ENCODE measurements around the gene SMG6. TPM values are rescaled to one million over a fixed set of nuclear protein-coding genes. Genes with fewer than 3 reads are reported as not detected.

The SMG6 gene
- total and polyA plus RNA-seq, 4 experiments from 2014 or later, result 3.8 to 58.5 (median 30.6) TPM

GRCh38 chr17:2041561-2042389 is 261.8 kb downstream of the SMG6 start, which contains the start of gene OVCA2:
Gene OVCA2 (plus strand): TSS chr17:2042022. CDS start chr17:2042048, 26 bp downstream.
- Histone ChIP-seq H3K27ac (ENCODE audit: low read depth, low read length) (peak within 1 kb of the TSS; percentile 85), H3K27me3 (ENCODE audit: insufficient read depth, low read length) (no peaks in the 10 kb centered on the region), H3K36me3 (ENCODE audit: insufficient read depth, low read length) (peaks cover 32% of the 10 kb centered on the region), H3K4me3 (ENCODE audit: low read length in 2 of 2) (peak within 1 kb of the TSS; percentile 64 to 79), H3K4me1 (ENCODE audit: insufficient read depth, low read length) (peaks cover 24% of the 10 kb centered on the region), H3K9me3 (ENCODE audit: control insufficient read depth in 1 of 2, low read length in 2 of 2) (no peaks in the 10 kb centered on the region)
- peaks cover 11 to 37% of the 10 kb centered on the region in 2 donors for H3K36me3 Mint-ChIP-seq
- peak; percentile 96 to 98 (median 97) for DNase-seq
- H3K27ac Mint-ChIP-seq, result peak within 1 kb of the TSS; percentile 89 to 98 (median 96)
- POLR2A ChIA-PET (ENCODE audit: partially characterized antibody), result interaction anchor here (1.0 to 3.0 kb wide), 12 partner anchors 10 to 325 kb away, joined by 3 to 13 read pairs (median 4); partner anchors contain the start of genes DPH1, HIC1 and RTN4RL1
- H3K9me3 Mint-ChIP-seq, result peaks cover 0 to 2% (median 0%) of the 10 kb centered on the region in 8 donors
- H3K4me1 Mint-ChIP-seq, result peaks cover 6 to 32% (median 14%) of the 10 kb centered on the region in 4 donors
- H3K27me3 Mint-ChIP-seq, result no peaks in the 10 kb centered on the region
- peak within 1 kb of the TSS; percentile 90 to 94 (median 92) for H3K4me3 Mint-ChIP-seq
- intact Hi-C loops (cut with micrococcal nuclease), result loop anchor here (1.0 to 10.0 kb wide), 9 partner anchors 9 to 397 kb away; partner anchors contain the start of genes DPH1, RILP, RPA1 and RTN4RL1
- CTCF ChIA-PET (ENCODE audit: partially characterized antibody), result interaction anchor here (1.3 kb wide), 1 partner anchor 212 kb away, joined by 3 read pairs; no protein-coding TSS in a partner anchor

- Mint-ChIP-seq H3K9me3 (peaks cover 0 to 2% (median 0%) of the 10 kb centered on the region in 8 donors), H3K4me3 (peak overlapping the region; percentile 40 to 94 (median 69)), H3K27ac (peak overlapping the region; percentile 79 to 89 (median 84)), H3K4me1 (peaks cover 6 to 32% (median 14%) of the 10 kb centered on the region in 4 donors), H3K27me3 (no peaks in the 10 kb centered on the region), H3K36me3 (peaks cover 15 to 44% of the 10 kb centered on the region in 2 donors)
- ChIA-PET POLR2A (ENCODE audit: partially characterized antibody) (interaction anchor here (1.0 to 3.0 kb wide), 12 partner anchors 9 to 324 kb away, joined by 3 to 13 read pairs (median 3); partner anchors contain the start of genes DPH1, HIC1 and RTN4RL1), CTCF (ENCODE audit: partially characterized antibody) (interaction anchor here (1.0 to 1.6 kb wide), 3 partner anchors 158 to 213 kb away, joined by 3 to 4 read pairs (median 3); no protein-coding TSS in a partner anchor)
- Histone ChIP-seq H3K9me3 (ENCODE audit: control insufficient read depth in 1 of 2, low read length in 2 of 2) (no peaks in the 10 kb centered on the region), H3K4me1 (ENCODE audit: insufficient read depth, low read length) (peaks cover 24% of the 10 kb centered on the region), H3K4me3 (ENCODE audit: low read length in 2 of 2) (peak overlapping the region; percentile 29 to 79), H3K27me3 (ENCODE audit: insufficient read depth, low read length) (no peaks in the 10 kb centered on the region), H3K27ac (ENCODE audit: low read depth, low read length) (peak overlapping the region; percentile 85), H3K36me3 (ENCODE audit: insufficient read depth, low read length) (peaks cover 39% of the 10 kb centered on the region)
- intact Hi-C loops (cut with micrococcal nuclease), result loop anchor here (1.0 to 10.0 kb wide), 5 partner anchors 9 to 396 kb away; partner anchors contain the start of genes DPH1, RILP, RPA1 and SCARF1
- no peak for DNase-seq
These were observed 262.5 kb downstream of the SMG6 start for GRCh38 chr17:2040942-2041560.

DNA sequence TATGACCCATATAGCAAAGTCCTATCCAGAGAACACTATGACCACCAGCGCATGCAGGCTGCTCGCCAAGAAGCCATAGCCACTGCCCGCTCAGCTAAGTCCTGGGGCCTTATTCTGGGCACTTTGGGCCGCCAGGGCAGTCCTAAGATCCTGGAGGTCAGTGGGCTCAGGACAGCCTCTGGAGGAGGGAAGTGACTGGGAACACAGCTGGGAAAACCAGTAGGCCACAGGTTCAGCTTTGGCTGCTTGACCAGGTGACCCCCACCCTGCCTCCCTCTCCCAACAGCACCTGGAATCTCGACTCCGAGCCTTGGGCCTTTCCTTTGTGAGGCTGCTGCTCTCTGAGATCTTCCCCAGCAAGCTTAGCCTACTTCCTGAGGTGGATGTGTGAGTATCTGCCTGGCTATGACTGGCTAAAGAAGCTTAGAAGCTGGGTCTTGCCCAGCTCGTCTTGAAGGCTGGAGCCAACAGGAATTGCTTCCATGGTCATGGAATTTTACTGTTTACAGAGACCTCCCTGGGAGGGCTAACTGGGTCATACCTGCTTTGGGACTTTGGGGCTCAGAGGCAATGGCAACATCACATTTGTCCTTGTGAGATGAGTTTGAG is 263.3 kb downstream of the SMG6 start:
- peaks cover 24% of the 10 kb centered on the region for H3K4me1 ChIP-seq (ENCODE audit: insufficient read depth, low read length)
- no peaks in the 10 kb centered on the region for H3K9me3 ChIP-seq (ENCODE audit: control insufficient read depth in 1 of 2, low read length in 2 of 2)
- ChIA-PET CTCF (ENCODE audit: partially characterized antibody) (interaction anchor here (0.8 to 1.6 kb wide), 4 partner anchors 9 to 213 kb away, joined by 3 to 4 read pairs (median 3); no protein-coding TSS in a partner anchor), POLR2A (ENCODE audit: partially characterized antibody) (interaction anchor here (1.2 to 3.0 kb wide), 6 partner anchors 10 to 391 kb away, joined by 3 to 13 read pairs (median 6); partner anchors contain the start of genes DPH1, HIC1, RILP and RTN4RL1)
- Mint-ChIP-seq H3K9me3 (peaks cover 0 to 2% (median 0%) of the 10 kb centered on the region in 8 donors), H3K27me3 (no peaks in the 10 kb centered on the region), H3K27ac (peak overlapping the region in 6 of 7 donors; percentile 79 to 89 (median 85)), H3K4me1 (peaks cover 6 to 32% (median 14%) of the 10 kb centered on the region in 4 donors), H3K36me3 (peaks cover 15 to 48% of the 10 kb centered on the region in 2 donors), H3K4me3 (peak overlapping the region; percentile 40 to 93 (median 64))
- DNase-seq, result no peak
- H3K27ac ChIP-seq (ENCODE audit: low read depth, low read length), result no peak overlapping the region
- intact Hi-C loops (cut with micrococcal nuclease), result loop anchor here (5.0 to 10.0 kb wide), 3 partner anchors 208 to 396 kb away; partner anchors contain the start of genes RILP, RPA1 and SCARF1
- no peak overlapping the region for H3K4me3 ChIP-seq (ENCODE audit: low read length in 2 of 2)
- peaks cover 39% of the 10 kb centered on the region for H3K36me3 ChIP-seq (ENCODE audit: insufficient read depth, low read length)
- H3K27me3 ChIP-seq (ENCODE audit: insufficient read depth, low read length), result no peaks in the 10 kb centered on the region

DNA sequence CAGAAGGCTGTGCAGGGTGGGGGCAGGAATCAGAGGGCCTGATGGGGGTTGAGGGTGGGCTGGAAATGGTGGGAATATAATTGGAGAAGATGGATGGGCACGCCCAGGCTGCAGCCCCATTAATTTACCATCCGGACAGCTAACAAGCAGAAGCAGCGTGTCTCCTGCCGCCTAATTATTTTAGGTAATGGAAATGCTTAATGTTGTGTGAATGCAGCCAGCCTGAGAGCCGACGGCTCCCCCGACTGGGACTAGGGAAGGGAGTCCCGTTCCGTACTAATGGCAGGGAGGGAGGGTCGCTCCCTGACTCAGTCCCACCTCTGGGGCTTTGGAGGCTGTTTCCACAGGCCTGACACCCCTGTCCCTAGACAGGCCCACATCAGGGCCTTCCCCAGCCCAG is 266.4 kb downstream of the SMG6 start:
- Histone ChIP-seq H3K27ac (ENCODE audit: low read depth, low read length) (no peak overlapping the region), H3K4me1 (ENCODE audit: insufficient read depth, low read length) (peaks cover 14% of the 10 kb centered on the region), H3K36me3 (ENCODE audit: insufficient read depth, low read length) (peaks cover 30% of the 10 kb centered on the region), H3K9me3 (ENCODE audit: control insufficient read depth in 1 of 2, low read length in 2 of 2) (no peaks in the 10 kb centered on the region), H3K4me3 (ENCODE audit: low read length in 2 of 2) (no peak overlapping the region), H3K27me3 (ENCODE audit: insufficient read depth, low read length) (no peaks in the 10 kb centered on the region)
- intact Hi-C loops (cut with micrococcal nuclease), result no loop called here
- Mint-ChIP-seq H3K27me3 (no peaks in the 10 kb centered on the region), H3K4me3 (no peak overlapping the region), H3K27ac (peak overlapping the region in 1 of 7 donors; percentile 15), H3K36me3 (peaks cover 13 to 40% of the 10 kb centered on the region in 2 donors), H3K4me1 (peaks cover 7 to 24% (median 12%) of the 10 kb centered on the region in 4 donors), H3K9me3 (no peaks in the 10 kb centered on the region)
- no peak for DNase-seq
- ChIA-PET CTCF (ENCODE audit: partially characterized antibody) (no interaction called here), POLR2A (ENCODE audit: partially characterized antibody) (no interaction called here)

GRCh38 chr17:2035541-2036488 is 267.8 kb downstream of the SMG6 start:
- H3K27me3 Mint-ChIP-seq, result no peaks in the 10 kb centered on the region
- ChIA-PET POLR2A (ENCODE audit: partially characterized antibody) (interaction anchor here (1.0 kb wide), 1 partner anchor 319 kb away, joined by 3 read pairs; no protein-coding TSS in a partner anchor), CTCF (ENCODE audit: partially characterized antibody) (no interaction called here)
- H3K9me3 Mint-ChIP-seq, result no peaks in the 10 kb centered on the region
- Histone ChIP-seq H3K4me3 (ENCODE audit: low read length in 2 of 2) (no peak overlapping the region), H3K4me1 (ENCODE audit: insufficient read depth, low read length) (peaks cover 21% of the 10 kb centered on the region), H3K9me3 (ENCODE audit: control insufficient read depth in 1 of 2, low read length in 2 of 2) (no peaks in the 10 kb centered on the region), H3K36me3 (ENCODE audit: insufficient read depth, low read length) (peaks cover 30% of the 10 kb centered on the region), H3K27ac (ENCODE audit: low read depth, low read length) (no peak overlapping the region), H3K27me3 (ENCODE audit: insufficient read depth, low read length) (no peaks in the 10 kb centered on the region)
- H3K36me3 Mint-ChIP-seq, result peaks cover 13 to 36% of the 10 kb centered on the region in 2 donors
- DNase-seq, result no peak
- intact Hi-C loops (cut with micrococcal nuclease), result no loop called here
- H3K4me1 Mint-ChIP-seq, result peaks cover 8 to 27% (median 13%) of the 10 kb centered on the region in 4 donors
- H3K27ac Mint-ChIP-seq, result no peak overlapping the region
- no peak overlapping the region for H3K4me3 Mint-ChIP-seq

All from CD4-positive, alpha-beta memory T cell (primary cell).